A549 (cell line): ENCODE measurements around the gene CDKN1A. TPM values are rescaled to one million over a fixed set of nuclear protein-coding genes. Genes with fewer than 3 reads are reported as not detected.
A peak's percentile ranks its signal among the peaks of the same experiment; 100 is the strongest.

Experiments used
- ATAC-seq, 2 experiments: fragments of 200-7000 bp in 1 of 2; fragments of >200 bp in 1 of 2; cut with Nextera tagmentation in 1 of 2; cut with Tn5 transposase in 1 of 2; 3 replicates each; pipeline versions ENCODE4 v1.8.0 to v1.9.1; 2018 to 2020; ENCODE audit warnings: mild to moderate bottlenecking in 1 of 2, moderate library complexity in 1 of 2
- CTCF ChIA-PET: fragments of 300-600 bp; sonication (Branson Sonifier 250); formaldehyde crosslinking; extraction: SDS; loops from one replicate; lab custom pipeline; 2021; ENCODE audit warnings: antibody characterized with exemption, inconsistent platforms; lab: Yijun Ruan, JAX
- POLR2A ChIA-PET: fragments of 350-600 bp; formaldehyde crosslinking; extraction: SDS; loops from one replicate; lab custom pipeline; 2021; ENCODE audit warnings: antibody characterized with exemption, inconsistent platforms; lab: Yijun Ruan, JAX
- DNase-seq, 2 experiments: peaks; one replicate each; pipeline versions ENCODE4 v3.0.0 to v3.0.0-alpha.2; 2011 to 2016; ENCODE audit warnings: low read depth in 1 of 2, low spot score in 1 of 2
- FAIRE-seq: peaks from 2 replicates; lab custom pipeline; 2011; peaks lifted over from hg19 to GRCh38; lab: Jason Lieb, UNC
- H3K27ac ChIP-seq, 2 experiments: fragments of >200 bp; sonication (Bioruptor Twin); formaldehyde crosslinking; 3 replicates each; pipeline ENCODE4 v1.5.1; 2016 to 2017
- H3K4me1 ChIP-seq: fragments of >200 bp; sonication (Bioruptor Twin); formaldehyde crosslinking; 3 replicates; pipeline ENCODE4 v1.6.1; 2016
- H3K4me2 ChIP-seq: fragments of >200 bp; sonication (Bioruptor Twin); formaldehyde crosslinking; 3 replicates; pipeline ENCODE4 v1.6.1; 2016
- H3K4me3 ChIP-seq: fragments of >200 bp; sonication (Bioruptor Twin); formaldehyde crosslinking; 3 replicates; pipeline ENCODE4 v1.5.1; 2016
- H3K9me3 ChIP-seq: fragments of >200 bp; sonication (Bioruptor Twin); formaldehyde crosslinking; 3 replicates; pipeline ENCODE4 v1.6.1; 2016
- CBX2 ChIP-seq: fragments of 200-600 bp; sonication (generic); IDR thresholded peaks from 2 replicates; pipeline ENCODE4 v1.6.1; 2016; ENCODE audit warnings: low read depth, mild to moderate bottlenecking, borderline replicate concordance
- CBX8 ChIP-seq: fragments of 200-600 bp; sonication (generic); IDR thresholded peaks from 2 replicates; pipeline ENCODE4 v1.6.1; 2016
- CHD4 ChIP-seq: fragments of 200-600 bp; sonication (generic); IDR thresholded peaks from 2 replicates; pipeline ENCODE4 v1.6.1; 2016; ENCODE audit warnings: antibody characterized with exemption, mild to moderate bottlenecking, borderline replicate concordance
- EHF ChIP-seq: fragments of 250-450 bp; sonication (Bioruptor Pico); IDR thresholded peaks from 2 replicates; pipeline ENCODE4 v1.5.0; 2020; ENCODE audit warnings: mild to moderate bottlenecking
- EP300 ChIP-seq, 2 experiments: fragments of >200 bp; sonication (Bioruptor Twin); formaldehyde crosslinking; IDR thresholded peaks; 2 replicates in 1 of 2; 3 replicates in 1 of 2; pipeline ENCODE4 v1.6.1; 2016 to 2017
- HDAC2 ChIP-seq: fragments of 200-600 bp; sonication (generic); IDR thresholded peaks from 2 replicates; pipeline ENCODE4 v1.6.1; 2016
- HOXA7 ChIP-seq: fragments of 250-450 bp; sonication (Bioruptor Pico); IDR thresholded peaks from 2 replicates; pipeline ENCODE4 v1.5.0; 2020; ENCODE audit warnings: mild to moderate bottlenecking, moderate library complexity
- JUN ChIP-seq, 2 experiments: fragments of >200 bp; sonication (Bioruptor Twin); formaldehyde crosslinking; IDR thresholded peaks; 2 replicates in 1 of 2; 3 replicates in 1 of 2; pipeline ENCODE4 v1.6.1; 2016 to 2017
- KDM1A ChIP-seq: fragments of 200-600 bp; sonication (generic); IDR thresholded peaks from 2 replicates; pipeline ENCODE4 v1.6.1; 2016; ENCODE audit warnings: low read depth, mild to moderate bottlenecking
- MAZ ChIP-seq: fragments of 150-350 bp; IDR thresholded peaks from 2 replicates; pipeline ENCODE4 v1.6.1; 2014; ENCODE audit warnings: antibody characterized with exemption, low read depth, low read length, borderline replicate concordance
- NPAS2 ChIP-seq: fragments of 250-450 bp; sonication (Bioruptor Pico); IDR thresholded peaks from 2 replicates; pipeline ENCODE4 v1.8.0; 2022; ENCODE audit warnings: mild to moderate bottlenecking, moderate library complexity, borderline replicate concordance
- NR3C1 ChIP-seq: fragments of >200 bp; sonication (Bioruptor Twin); formaldehyde crosslinking; IDR thresholded peaks from 3 replicates; pipeline ENCODE4 v1.6.1; 2017
- RCOR1 ChIP-seq: fragments of 150-350 bp; IDR thresholded peaks from 2 replicates; pipeline ENCODE4 v1.6.1; 2014; ENCODE audit warnings: antibody characterized with exemption, low read length, low read depth
- TP53 ChIP-seq: fragments of 250-450 bp; sonication (Bioruptor Pico); IDR thresholded peaks from 2 replicates; pipeline ENCODE4 v1.5.0; 2021; ENCODE audit warnings: mild to moderate bottlenecking, moderate library complexity
- ZFP36 ChIP-seq: fragments of 450-650 bp; IDR thresholded peaks from 2 replicates; pipeline ENCODE4 v1.6.1; 2014; ENCODE audit warnings: borderline replicate concordance; ENCODE audit not compliant: partially characterized antibody
- WGBS: methylation state at CpG from one replicate; pipeline ENCODE4 v1.1.6; 2017; ENCODE audit errors: missing lambda C conversion rate; 5-methylcytosine and 5-hydroxymethylcytosine counted together
- polyA plus RNA-seq, 4 experiments: library from polyadenylated mRNA; depleted of rRNA in 3 of 4; stranded (reverse); fragments of >200 nt; fragmentation: RNase III in 1 of 4; extraction: RNeasy Plus Mini Kit Qiagen cat#74134 plus additional on column Dnase treatment in 1 of 4; gene quantifications; 2 replicates in 3 of 4; 3 replicates in 1 of 4; pipeline ENCODE4 v1.2.3, GENCODE V29; 2011 to 2017
- TF ChIP-seq, protein P1 (sequence below): fragments of >200 bp; sonication (Bioruptor Twin); formaldehyde crosslinking; IDR thresholded peaks from 2 replicates; pipeline ENCODE4 v1.6.1; 2016
- TF ChIP-seq, protein P2 (sequence below): IDR thresholded peaks from 2 replicates; pipeline ENCODE4 v1.6.1; 2012
- TF ChIP-seq, protein P3 (sequence below): fragments of >200 bp; sonication (Bioruptor Twin); formaldehyde crosslinking; IDR thresholded peaks from 3 replicates; pipeline ENCODE4 v1.5.1; 2016
- TF ChIP-seq, protein P4 (sequence below): fragments of 200-600 bp; sonication (generic); IDR thresholded peaks from 2 replicates; pipeline ENCODE4 v1.6.1; 2016; ENCODE audit warnings: antibody characterized with exemption, mild to moderate bottlenecking, moderate library complexity

CDKN1A gene
- polyA plus RNA-seq, 2 of the 4 experiments (the other 2 are of a cell fraction): 130 to 183 TPM

DNA sequence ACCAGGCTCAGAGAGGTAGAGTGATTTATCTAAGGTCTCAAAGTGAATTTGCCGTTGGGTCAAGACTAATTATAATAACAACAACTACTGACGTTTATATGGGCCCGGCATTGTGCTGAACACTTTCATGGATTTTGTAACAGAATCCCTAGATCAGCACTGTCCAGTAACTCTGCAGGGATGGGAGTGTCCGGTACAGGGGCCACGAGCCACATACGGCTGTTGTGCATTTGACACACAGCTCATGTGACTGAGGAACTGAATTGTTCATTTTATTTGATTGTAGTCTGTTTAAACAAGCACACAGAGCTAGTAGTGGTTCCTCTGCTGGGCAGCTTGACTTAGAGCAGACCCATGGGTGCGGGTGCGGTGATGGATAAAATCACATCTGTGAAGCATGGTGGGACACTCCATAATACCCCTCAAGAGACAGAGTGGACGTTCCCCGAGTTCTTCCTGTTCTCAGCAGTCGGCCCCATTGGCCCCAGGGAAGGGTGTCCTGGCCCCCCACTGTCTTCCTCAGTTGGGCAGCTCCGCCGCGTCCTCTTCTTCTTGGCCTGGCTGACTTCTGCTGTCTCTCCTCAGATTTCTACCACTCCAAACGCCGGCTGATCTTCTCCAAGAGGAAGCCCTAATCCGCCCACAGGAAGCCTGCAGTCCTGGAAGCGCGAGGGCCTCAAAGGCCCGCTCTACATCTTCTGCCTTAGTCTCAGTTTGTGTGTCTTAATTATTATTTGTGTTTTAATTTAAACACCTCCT is 6.8 kb downstream of the CDKN1A start:
- FAIRE-seq (no peak), DNase-seq (no peak), ATAC-seq (no peak)
- Histone ChIP-seq H3K4me1 (peaks cover 27% of the 10 kb centered on the region), H3K4me3 (no peak overlapping the region), H3K4me2 (no peak overlapping the region), H3K27ac (no peak overlapping the region), H3K9me3 (no peaks in the 10 kb centered on the region)
- WGBS: 88% methylated on average over 20 of the region's 20 CpGs
- ChIA-PET POLR2A (no interaction called here), CTCF (interaction anchor here (2.4 to 13.6 kb wide), 4 partner anchors 12 to 74 kb away, joined by 5 to 123 read pairs (median 50); partner anchors contain the start of gene RAB44)
- TF ChIP-seq HOXA7 (CRISPR knock-in tag) (no peak), KDM1A (no peak), MAZ (no peak), HDAC2 (no peak), ZFP36 (no peak), RCOR1 (no peak), NPAS2 (CRISPR knock-in tag) (no peak), CBX8 (no peak)

DNA sequence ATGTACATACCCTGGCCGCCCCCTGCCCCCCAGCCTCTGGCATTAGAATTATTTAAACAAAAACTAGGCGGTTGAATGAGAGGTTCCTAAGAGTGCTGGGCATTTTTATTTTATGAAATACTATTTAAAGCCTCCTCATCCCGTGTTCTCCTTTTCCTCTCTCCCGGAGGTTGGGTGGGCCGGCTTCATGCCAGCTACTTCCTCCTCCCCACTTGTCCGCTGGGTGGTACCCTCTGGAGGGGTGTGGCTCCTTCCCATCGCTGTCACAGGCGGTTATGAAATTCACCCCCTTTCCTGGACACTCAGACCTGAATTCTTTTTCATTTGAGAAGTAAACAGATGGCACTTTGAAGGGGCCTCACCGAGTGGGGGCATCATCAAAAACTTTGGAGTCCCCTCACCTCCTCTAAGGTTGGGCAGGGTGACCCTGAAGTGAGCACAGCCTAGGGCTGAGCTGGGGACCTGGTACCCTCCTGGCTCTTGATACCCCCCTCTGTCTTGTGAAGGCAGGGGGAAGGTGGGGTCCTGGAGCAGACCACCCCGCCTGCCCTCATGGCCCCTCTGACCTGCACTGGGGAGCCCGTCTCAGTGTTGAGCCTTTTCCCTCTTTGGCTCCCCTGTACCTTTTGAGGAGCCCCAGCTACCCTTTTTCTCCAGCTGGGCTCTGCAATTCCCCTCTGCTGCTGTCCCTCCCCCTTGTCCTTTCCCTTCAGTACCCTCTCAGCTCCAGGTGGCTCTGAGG is 7.6 kb downstream of the CDKN1A start:
- CTCF ChIA-PET: interaction anchor here (1.5 to 13.6 kb wide), 4 partner anchors 11 to 69 kb away, joined by 4 to 123 read pairs (median 48); partner anchors contain the start of gene RAB44
- 0 out of 6 replicates have a peak overlapping the region, but pooled peaks of 1 of the 2 experiments have one; percentile 12 for H3K27ac ChIP-seq

DNA sequence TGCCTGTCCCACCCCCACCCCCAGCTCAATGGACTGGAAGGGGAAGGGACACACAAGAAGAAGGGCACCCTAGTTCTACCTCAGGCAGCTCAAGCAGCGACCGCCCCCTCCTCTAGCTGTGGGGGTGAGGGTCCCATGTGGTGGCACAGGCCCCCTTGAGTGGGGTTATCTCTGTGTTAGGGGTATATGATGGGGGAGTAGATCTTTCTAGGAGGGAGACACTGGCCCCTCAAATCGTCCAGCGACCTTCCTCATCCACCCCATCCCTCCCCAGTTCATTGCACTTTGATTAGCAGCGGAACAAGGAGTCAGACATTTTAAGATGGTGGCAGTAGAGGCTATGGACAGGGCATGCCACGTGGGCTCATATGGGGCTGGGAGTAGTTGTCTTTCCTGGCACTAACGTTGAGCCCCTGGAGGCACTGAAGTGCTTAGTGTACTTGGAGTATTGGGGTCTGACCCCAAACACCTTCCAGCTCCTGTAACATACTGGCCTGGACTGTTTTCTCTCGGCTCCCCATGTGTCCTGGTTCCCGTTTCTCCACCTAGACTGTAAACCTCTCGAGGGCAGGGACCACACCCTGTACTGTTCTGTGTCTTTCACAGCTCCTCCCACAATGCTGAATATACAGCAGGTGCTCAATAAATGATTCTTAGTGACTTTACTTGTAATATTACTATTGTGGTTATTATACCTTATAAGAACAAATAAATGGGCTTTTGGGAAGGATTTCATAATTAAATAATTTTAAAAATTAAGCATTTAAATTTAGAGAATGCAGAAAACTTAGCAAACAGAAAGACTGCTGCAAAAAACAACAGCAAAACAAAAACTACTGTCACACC is 8.4 kb downstream of the CDKN1A start:
- CTCF ChIA-PET: interaction anchor here (1.5 to 13.6 kb wide), 4 partner anchors 10 to 70 kb away, joined by 4 to 123 read pairs (median 48); partner anchors contain the start of gene RAB44
- no peak for DNase-seq
- no peaks in the 10 kb centered on the region for H3K9me3 ChIP-seq
- POLR2A ChIA-PET: interaction anchor here (0.9 to 2.6 kb wide), 3 partner anchors 8 to 80 kb away, joined by 3 to 9 read pairs (median 3); partner anchors contain the start of gene CDKN1A
- WGBS: 80% methylated on average over 8 of the region's 10 CpGs
- H3K27ac ChIP-seq: 0 out of 6 replicates have a peak overlapping the region, but pooled peaks of 1 of the 2 experiments have one; percentile 12
- no peak for FAIRE-seq
- peaks cover 21% of the 10 kb centered on the region for H3K4me1 ChIP-seq
- ATAC-seq: no peak
- TF ChIP-seq, protein P1, sequence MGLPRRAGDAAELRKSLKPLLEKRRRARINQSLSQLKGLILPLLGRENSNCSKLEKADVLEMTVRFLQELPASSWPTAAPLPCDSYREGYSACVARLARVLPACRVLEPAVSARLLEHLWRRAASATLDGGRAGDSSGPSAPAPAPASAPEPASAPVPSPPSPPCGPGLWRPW: no peak
- TF ChIP-seq, protein P2, sequence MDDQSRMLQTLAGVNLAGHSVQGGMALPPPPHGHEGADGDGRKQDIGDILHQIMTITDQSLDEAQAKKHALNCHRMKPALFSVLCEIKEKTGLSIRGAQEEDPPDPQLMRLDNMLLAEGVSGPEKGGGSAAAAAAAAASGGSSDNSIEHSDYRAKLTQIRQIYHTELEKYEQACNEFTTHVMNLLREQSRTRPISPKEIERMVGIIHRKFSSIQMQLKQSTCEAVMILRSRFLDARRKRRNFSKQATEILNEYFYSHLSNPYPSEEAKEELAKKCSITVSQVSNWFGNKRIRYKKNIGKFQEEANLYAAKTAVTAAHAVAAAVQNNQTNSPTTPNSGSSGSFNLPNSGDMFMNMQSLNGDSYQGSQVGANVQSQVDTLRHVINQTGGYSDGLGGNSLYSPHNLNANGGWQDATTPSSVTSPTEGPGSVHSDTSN: no peak
- TF ChIP-seq EHF (CRISPR knock-in tag) (no peak), TP53 (CRISPR knock-in tag) (no peak), CBX2 (no peak), JUN (IDR thresholded peaks at IDR 0.05) (peak in 1 of 2 experiments; percentile 30; a peak in 1 of 5 replicates), NR3C1 (no peak)
- TF ChIP-seq, protein P3, sequence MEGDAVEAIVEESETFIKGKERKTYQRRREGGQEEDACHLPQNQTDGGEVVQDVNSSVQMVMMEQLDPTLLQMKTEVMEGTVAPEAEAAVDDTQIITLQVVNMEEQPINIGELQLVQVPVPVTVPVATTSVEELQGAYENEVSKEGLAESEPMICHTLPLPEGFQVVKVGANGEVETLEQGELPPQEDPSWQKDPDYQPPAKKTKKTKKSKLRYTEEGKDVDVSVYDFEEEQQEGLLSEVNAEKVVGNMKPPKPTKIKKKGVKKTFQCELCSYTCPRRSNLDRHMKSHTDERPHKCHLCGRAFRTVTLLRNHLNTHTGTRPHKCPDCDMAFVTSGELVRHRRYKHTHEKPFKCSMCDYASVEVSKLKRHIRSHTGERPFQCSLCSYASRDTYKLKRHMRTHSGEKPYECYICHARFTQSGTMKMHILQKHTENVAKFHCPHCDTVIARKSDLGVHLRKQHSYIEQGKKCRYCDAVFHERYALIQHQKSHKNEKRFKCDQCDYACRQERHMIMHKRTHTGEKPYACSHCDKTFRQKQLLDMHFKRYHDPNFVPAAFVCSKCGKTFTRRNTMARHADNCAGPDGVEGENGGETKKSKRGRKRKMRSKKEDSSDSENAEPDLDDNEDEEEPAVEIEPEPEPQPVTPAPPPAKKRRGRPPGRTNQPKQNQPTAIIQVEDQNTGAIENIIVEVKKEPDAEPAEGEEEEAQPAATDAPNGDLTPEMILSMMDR: no peak
- TF ChIP-seq, protein P4, sequence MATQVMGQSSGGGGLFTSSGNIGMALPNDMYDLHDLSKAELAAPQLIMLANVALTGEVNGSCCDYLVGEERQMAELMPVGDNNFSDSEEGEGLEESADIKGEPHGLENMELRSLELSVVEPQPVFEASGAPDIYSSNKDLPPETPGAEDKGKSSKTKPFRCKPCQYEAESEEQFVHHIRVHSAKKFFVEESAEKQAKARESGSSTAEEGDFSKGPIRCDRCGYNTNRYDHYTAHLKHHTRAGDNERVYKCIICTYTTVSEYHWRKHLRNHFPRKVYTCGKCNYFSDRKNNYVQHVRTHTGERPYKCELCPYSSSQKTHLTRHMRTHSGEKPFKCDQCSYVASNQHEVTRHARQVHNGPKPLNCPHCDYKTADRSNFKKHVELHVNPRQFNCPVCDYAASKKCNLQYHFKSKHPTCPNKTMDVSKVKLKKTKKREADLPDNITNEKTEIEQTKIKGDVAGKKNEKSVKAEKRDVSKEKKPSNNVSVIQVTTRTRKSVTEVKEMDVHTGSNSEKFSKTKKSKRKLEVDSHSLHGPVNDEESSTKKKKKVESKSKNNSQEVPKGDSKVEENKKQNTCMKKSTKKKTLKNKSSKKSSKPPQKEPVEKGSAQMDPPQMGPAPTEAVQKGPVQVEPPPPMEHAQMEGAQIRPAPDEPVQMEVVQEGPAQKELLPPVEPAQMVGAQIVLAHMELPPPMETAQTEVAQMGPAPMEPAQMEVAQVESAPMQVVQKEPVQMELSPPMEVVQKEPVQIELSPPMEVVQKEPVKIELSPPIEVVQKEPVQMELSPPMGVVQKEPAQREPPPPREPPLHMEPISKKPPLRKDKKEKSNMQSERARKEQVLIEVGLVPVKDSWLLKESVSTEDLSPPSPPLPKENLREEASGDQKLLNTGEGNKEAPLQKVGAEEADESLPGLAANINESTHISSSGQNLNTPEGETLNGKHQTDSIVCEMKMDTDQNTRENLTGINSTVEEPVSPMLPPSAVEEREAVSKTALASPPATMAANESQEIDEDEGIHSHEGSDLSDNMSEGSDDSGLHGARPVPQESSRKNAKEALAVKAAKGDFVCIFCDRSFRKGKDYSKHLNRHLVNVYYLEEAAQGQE: no peak
- H3K4me3 ChIP-seq: no peak overlapping the region
- H3K4me2 ChIP-seq: no peak overlapping the region

More for the DNA sequence above, 7.6 kb downstream of the CDKN1A start:
- FAIRE-seq (no peak), DNase-seq (no peak), ATAC-seq (no peak)
- POLR2A ChIA-PET: interaction anchor here (0.9 to 1.0 kb wide), 2 partner anchors 19 to 80 kb away, joined by 3 read pairs; no protein-coding TSS in a partner anchor
- no peak for TF ChIP-seq MAZ
- TF ChIP-seq, protein P1: no peak
- TF ChIP-seq EP300 (IDR thresholded peaks at IDR 0.05): no peak
- no peak for TF ChIP-seq CHD4
- TF ChIP-seq CBX8: no peak
- Histone ChIP-seq H3K4me2 (no peak overlapping the region), H3K4me1 (peaks cover 27% of the 10 kb centered on the region), H3K9me3 (no peaks in the 10 kb centered on the region), H3K4me3 (no peak overlapping the region)
- WGBS: 91% methylated on average over 11 of the region's 11 CpGs
